ENCODE results near the gene MAP4K5.

DNA sequence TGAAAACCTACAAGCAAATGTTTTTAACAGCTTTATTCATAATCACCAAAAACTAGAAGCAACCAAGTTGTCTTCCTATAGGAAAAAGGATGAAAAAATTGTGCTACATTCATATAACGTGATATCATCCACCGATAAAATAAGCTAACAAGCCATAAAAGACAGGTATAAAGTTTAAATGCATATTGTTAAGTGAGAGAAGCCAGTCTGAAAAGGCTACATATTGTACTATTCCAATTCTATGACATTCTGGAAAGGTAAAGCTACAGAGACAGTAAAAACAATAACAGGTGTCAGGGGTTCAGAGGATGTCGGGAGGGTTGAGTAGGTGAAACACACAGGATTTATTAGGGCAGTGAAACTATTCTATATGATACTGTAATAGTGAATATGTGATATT is 158.4 kb downstream of the MAP4K5 start:
- no peak for TF ChIP-seq POLR2AphosphoS5 (IDR thresholded peaks at IDR 0.05)
- TF ChIP-seq, protein P1, sequence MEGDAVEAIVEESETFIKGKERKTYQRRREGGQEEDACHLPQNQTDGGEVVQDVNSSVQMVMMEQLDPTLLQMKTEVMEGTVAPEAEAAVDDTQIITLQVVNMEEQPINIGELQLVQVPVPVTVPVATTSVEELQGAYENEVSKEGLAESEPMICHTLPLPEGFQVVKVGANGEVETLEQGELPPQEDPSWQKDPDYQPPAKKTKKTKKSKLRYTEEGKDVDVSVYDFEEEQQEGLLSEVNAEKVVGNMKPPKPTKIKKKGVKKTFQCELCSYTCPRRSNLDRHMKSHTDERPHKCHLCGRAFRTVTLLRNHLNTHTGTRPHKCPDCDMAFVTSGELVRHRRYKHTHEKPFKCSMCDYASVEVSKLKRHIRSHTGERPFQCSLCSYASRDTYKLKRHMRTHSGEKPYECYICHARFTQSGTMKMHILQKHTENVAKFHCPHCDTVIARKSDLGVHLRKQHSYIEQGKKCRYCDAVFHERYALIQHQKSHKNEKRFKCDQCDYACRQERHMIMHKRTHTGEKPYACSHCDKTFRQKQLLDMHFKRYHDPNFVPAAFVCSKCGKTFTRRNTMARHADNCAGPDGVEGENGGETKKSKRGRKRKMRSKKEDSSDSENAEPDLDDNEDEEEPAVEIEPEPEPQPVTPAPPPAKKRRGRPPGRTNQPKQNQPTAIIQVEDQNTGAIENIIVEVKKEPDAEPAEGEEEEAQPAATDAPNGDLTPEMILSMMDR (IDR thresholded peaks at IDR 0.05 in 8 of 11, conservative IDR thresholded peaks at IDR 0.05 in 3 of 11), result no peak

Data from spleen (tissue), 7 donors.